NCI-H2107 (cell line): Measurements from ENCODE around the gene CELF4.
A peak's percentile ranks its signal among the peaks of the same experiment; 100 is the strongest.

ENCODE experiments used
- DNase-seq: peaks from one replicate; lab custom pipeline; 2025; lab: John Stamatoyannopoulos, UW

CELF4 gene

DNA sequence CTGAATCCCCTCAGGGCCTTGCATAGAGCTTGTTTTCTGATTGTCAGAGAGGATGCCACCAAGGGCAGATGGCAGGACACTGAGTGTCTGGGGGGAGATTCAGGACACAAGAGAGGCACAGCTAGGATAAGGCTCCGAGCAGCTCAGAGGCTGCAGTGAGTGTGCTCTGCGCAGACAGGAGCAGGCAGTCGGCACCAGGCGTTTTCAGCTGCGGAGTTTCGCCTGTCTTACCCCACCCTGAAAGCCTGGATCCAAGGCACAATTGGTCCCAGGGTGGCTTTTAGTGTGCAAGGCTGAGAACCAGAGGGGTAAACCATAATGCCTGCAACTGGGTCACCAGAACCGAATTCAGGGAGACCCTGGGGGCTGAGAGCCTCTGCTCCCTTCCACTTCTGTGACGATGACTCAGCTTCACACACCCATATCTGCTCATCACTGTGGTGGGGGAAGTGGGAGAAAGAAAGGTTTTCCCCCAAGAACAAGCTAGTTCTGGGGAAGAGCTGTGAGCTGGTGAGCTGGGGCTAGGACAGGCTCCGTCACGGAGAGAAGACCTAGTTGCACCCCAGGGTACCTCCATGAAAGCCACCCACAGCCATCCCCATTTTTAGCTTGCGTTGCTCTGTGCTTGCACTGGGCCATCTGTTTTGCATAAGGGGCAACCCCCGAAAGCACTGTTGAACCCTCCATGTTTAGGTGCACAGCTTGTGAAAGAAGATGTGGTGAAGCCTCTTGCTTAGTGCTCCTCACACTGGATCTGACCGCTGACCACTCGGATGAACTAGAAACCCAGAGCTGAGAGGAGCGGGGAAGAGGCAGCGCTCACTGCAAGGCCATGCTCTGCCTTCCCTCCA, 173.7 kb downstream of the CELF4 start:
- DNase-seq: no peak

DNA sequence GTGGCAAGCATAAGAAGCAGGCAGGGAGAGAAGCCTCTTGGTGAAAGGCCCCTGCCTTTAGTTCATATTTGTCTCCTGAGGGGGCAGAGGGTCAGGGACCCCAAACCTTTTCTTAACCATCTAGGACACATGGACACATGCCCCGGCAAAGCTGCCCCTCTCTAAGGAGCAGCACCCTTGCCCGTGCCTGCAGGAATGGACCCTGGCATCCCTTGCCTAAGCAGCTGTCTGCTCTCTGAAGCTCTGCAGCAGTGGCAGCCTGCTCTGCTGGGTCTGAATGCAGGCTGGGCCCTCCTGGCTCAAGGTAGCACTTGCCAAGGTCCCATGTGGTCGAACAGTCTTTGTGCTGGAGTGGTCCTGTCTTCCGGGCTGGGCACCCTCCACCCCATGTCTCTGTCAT, 174.4 kb downstream of the CELF4 start:
- DNase-seq: no peak

GRCh38 chr18:37390687-37391086, 174.9 kb downstream of the CELF4 start:
- no peak for DNase-seq

GRCh38 chr18:37389684-37390368, 175.8 kb downstream of the CELF4 start:
- DNase-seq: no peak

DNA sequence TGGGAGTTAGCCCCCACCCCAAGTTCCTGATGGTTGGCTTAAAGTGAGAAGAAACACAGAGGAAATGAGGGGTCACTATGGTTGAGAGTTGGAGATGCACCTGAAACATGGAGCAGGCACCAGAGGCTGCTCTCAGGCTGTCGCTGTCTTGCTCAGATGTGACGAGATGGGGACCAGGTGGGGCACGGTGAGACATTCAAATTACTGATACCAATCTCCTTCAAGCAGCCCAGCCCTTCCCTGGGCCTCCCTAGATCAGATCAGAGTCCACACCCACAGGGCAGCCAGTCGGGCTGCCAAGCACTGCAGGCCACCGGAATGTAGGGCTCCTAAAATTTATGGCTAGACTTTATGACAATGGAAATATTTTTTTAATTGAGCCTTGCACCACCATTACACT, 176.6 kb downstream of the CELF4 start:
- no peak for DNase-seq

GRCh38 chr18:37388413-37388812, 177.2 kb downstream of the CELF4 start:
- no peak for DNase-seq

DNA sequence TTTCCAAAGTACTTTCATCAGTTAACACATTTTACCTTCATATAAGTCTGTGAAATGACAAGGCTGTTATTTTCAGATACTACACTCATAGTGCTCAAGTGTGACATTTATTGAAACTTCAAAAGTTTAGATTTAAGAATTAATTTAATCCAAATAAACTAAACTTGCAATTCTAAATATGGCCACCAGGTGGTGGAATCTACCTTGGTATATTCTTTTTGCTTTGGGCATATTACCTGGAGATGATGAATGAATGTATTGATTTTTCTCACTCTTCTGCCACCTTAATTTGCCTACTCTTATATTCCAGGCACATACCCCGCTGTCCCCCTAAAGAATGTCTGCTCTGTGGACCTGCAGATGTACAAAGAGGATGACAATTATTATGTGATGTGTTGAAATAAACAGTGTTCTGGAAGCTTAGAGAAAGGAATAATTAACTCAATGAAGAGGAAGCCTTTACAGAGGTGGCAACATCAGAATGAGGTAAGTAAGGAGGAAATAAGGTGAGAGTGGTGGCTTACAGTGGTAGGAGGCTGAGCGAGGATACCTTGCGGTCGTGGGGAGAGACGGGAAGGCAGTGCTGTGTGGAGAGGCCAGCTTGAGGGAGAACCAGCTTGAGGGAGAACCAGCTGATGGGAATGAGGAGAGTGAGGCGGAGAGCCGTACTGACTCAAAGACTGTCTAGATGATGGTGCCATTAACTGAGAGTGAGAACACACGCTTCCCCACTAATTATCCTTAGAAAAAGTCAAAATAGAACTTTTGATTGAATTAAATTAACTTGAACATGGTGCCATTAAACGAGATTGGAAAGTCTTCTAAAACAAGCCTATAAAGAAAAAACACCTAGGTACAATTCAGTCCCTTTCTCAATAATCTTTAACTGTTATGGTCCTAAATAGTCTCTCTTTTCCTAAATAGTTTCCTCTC, 179.5 kb downstream of the CELF4 start:
- DNase-seq: peak; percentile 34

DNA sequence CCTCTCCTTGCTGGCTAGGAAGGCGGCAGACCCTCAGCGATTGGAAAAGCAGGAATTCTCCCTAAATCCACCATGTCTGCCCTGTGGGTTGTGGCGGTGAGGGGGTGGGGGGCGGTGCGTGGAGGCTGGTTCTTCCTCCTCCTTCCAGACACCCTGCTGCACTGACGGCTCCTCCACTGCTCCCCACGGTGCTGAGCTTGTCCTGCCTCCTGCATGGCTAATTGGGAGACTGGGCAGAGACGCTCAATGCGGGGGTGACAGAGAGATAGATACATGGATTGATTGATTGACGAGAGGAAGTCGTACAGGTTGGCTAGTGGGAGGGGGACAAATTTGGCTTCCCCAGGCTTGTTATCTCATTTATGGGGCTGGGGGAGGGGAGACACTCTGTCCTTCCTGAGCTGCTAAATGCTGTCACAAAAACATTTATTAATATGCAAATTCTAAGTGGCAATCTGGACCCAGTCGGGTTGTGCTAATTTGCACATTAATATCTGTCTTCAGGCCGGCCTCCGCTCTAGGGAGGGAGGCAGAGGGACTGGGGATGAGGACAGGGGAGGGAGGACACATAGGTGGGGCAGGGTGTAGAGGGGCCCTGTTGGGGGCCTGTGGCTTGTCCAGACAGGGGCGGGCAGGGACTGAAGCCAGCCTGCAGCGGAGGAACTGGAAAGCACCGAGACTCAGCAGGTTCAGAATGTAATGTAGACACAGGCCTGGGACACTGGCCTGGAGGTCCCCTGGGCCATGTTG, 181.6 kb downstream of the CELF4 start:
- no peak for DNase-seq

DNA sequence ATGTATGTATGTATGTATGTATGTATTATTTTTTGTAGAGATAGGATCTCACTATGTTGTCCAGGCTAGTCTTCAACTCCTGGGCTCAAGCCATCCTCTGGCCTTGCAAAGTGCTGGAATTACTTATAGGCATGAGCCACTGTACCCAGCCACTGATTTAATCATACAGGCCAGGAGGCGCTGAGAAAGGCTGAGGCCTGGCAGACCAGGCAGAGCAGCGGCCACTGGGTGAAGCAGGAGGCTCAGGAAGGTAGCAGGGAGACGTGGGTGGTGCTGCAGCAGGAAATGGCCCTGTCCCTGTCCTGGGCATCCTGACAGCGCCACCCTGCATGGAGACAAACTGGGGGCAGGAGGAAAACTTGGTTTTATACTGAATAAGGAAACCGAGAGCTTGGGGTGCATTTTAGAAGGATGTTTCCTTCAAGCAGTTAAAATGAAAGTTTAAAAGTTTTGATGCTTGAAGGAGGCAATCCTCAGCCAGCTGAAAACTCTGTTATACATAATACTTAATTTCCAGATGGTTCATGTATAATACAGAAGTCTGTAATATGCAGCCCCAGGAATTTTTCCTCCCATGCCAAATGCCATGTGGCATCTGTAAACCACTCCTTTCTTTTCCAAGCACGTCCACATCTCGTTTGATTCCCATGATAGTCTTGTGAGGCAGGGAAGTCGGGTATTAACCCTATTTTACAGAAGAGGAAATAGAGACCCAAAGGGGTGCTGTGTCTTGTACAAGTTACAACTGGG, 182.4 kb downstream of the CELF4 start:
- no peak for DNase-seq

GRCh38 chr18:37381554-37381953, 184.0 kb downstream of the CELF4 start:
- DNase-seq: no peak

- no peak for DNase-seq
These were observed 185.0 kb downstream of the CELF4 start for GRCh38 chr18:37380546-37381110.

DNA sequence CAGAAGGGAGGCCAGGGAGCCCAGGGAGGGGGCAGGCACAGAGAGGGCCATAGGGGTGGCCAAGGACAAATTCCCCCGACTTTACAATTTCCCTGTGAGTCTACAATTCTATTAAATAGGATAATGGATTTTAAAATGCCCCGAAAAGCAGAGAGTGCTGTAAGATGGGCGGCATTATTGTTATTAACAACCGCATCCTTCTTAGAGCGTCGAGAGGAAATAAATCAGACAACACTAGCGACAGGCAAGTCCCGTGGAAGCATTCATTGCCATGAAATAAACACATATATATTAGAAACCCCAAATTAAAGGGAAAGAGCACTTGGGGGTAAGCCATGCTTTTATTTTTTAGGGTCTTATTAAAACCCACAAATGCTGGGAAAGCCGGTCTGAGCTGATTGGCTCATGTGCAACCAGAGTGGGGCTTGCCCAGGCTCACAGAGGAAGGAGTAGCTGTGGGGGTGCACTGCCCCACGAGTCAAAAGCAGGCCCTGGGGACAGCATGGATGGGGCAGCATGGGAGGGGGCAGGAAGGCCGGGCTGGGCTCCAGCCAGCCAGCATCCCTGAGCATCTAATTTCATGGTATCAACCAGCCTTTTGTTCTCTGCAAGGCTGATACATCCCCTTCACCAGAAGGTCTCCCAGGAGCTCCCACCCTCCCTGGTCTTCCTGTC, 187.1 kb downstream of the CELF4 start:
- no peak for DNase-seq

DNA sequence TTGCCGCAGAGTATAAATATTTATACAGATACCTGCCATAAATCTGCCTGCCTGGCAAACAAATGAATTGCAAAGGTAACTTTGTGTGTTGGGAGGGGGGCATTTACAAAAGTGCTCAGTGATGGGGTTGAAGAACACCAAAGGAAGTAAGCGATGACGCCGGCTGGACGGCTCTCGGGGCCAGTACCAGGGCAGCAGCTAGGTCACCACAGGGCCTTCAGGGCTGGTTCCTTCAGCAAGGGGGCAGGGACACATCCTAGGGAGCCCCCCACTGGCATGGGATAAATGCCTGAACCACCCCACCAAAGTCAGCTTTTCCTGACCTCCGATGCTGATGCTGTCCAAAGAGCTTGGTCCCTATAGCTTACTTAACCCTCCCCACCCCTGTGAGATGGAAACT, 190.4 kb downstream of the CELF4 start:
- no peak for DNase-seq

GRCh38 chr18:37368110-37368954, 197.3 kb downstream of the CELF4 start:
- DNase-seq: no peak

DNA sequence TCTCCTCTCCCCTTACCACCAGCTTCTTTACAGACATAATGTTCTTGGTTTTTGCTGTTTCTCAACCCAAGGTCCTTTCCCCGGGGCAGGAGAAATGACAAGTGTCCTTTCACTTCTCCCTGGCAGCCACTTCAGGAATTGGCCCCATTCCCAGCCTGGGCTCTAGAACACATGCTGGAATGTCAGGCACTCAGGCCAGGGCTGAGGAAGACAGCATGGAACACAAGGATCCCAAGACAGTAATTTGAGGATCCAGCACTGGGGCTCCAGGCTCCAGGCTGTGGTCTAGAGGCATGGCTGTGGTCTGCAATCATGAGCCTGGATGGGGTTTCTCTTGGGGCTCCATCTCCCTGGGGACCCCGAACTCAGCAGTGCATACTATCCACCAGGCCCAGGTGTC, 201.4 kb downstream of the CELF4 start:
- DNase-seq: no peak

DNA sequence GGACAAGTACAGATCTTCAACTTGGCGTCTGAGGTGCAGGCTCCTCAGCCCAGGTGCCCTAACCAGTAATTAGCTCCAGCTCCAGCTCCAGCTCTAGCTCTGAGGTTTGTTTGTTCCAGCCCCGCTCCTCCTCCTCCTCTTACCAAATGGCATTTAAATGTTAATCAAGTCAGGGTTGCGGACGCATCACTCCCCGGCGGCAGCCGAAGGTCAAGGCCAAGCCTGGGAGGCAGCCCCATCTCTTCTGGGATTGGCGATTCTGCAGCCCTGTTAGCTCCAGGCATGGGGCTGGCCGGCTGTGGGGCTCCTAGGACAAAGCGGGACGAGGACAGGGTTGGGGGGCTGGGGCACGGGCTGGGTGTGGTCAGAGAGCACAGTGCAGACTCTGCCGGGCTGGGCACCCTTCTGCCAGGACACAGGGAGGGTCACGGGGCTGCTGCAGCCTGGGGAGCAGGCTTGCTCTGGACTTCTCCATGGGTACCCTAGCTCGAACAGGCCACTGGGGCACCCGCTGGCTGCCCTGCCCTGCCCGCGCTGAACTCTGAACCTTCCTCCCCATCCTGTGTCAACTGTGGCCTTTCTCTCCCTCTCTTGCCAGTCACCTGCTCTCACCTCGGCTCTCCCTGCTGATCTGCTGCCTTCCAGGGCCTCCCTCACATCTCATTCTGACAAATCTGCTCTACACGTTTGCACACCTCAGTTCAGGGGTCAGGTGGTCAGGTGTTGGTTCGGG, 203.3 kb downstream of the CELF4 start:
- no peak for DNase-seq

GRCh38 chr18:37361335-37362157, 204.1 kb downstream of the CELF4 start:
- DNase-seq: peak; percentile 82
